Renal cortical epithelial cell (primary cell): ENCODE measurements around the gene NEK4. TPM values are rescaled to one million over a fixed set of nuclear protein-coding genes. Genes with fewer than 3 reads are reported as not detected.

Source experiments
- DNase-seq: peaks from one replicate; pipeline ENCODE4 v3.0.0-alpha.2; 2011; ENCODE audit warnings: low read depth
- total RNA-seq: library from RNA; depleted of rRNA; stranded (reverse); fragments of >200 nt; gene quantifications from 2 replicates; pipeline ENCODE4 v1.2.3, GENCODE V29; 2014

Gene NEK4
- total RNA-seq, 1 donor from 2014 or later = 30.8 TPM

- DNase-seq = no peak
These were observed 23.2 kb upstream of the NEK4 start for GRCh38 chr3:52793702-52794611.

- no peak for DNase-seq
These were observed 22.4 kb upstream of the NEK4 start for GRCh38 chr3:52792961-52793695.

GRCh38 chr3:52792413-52792812, 21.7 kb upstream of the NEK4 start:
- DNase-seq = no peak

DNA sequence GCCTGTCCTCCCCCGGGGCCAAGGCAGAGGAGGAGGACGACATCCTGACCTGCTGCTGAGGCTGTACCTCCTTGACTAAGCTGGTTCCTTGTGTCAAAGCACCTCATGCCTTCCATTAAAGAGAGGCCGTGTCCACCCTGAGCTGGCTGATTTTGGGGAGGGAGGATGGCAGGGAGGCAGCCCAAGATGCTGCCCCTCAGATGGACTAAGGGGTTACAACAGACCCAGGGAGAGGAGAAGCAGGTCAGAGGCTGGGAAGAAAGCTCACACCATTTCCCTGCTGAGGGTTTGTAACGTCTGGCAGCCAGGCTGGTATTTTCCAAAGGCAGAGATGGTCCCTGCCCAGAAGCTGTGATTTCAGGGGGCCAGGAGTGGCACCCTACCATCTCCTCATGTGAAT, 21.2 kb upstream of the NEK4 start:
- DNase-seq = no peak

GRCh38 chr3:52791366-52791765, 20.6 kb upstream of the NEK4 start:
- no peak for DNase-seq

DNA sequence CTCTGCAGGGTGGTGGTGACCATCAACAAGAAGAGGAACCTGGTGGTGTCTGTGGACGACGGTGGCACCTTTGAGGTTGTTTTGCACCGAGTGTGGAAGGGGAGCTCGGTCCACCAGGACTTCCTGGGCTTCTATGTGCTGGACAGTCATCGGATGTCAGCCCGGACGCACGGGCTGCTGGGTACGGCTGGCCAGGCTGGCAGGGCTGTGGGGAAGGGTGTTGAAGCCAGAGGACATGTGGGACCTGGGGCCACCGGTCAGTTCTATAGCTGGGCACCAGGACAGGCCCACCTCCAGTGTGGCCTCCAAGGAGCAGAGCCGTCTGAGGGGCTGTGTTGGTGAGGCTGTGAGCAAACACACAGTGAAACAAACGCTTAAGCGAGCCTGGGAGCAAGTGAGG, 20.0 kb upstream of the NEK4 start:
- no peak for DNase-seq

DNA sequence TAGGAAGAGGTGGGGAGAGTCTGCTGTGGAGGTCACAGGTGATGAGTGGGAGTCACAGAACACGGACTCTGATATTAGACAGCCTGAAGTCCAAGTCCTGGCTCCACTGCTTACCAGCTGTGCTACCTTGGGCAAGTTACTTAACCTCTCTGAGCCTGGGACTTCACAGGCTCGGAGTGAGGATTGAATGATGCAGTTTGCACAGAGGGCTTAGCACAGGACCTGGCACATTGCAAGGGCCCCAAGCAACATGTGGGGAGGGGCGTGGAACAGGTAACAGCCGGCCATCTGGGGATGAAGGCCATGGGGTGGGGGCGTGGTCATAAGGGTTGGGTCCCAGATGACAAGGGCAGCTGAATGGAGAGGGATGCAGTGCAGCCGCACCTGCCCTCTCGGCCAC, 19.6 kb upstream of the NEK4 start:
- DNase-seq = no peak

DNA sequence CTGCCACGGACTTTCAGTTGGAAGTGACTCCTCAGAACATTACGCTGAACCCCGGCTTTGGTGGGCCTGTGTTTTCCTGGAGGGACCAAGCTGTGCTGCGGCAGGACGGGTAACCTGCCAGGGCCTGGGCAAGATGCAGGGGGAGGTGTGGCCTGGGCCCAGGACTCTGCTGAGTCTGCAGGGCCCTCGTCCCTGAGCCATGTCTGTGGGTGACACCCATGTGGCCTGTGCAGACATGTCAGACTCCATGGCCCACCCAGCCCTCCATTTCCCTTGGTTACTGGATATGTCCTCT, 19.0 kb upstream of the NEK4 start:
- no peak for DNase-seq

GRCh38 chr3:52788890-52789745, 18.4 kb upstream of the NEK4 start:
- DNase-seq = no peak

GRCh38 chr3:52787672-52788625, 17.2 kb upstream of the NEK4 start:
- no peak for DNase-seq

- DNase-seq = no peak
These were observed 16.5 kb upstream of the NEK4 start for GRCh38 chr3:52787246-52787645.

- no peak for DNase-seq
These were observed 15.8 kb upstream of the NEK4 start for GRCh38 chr3:52786330-52787215.

DNA sequence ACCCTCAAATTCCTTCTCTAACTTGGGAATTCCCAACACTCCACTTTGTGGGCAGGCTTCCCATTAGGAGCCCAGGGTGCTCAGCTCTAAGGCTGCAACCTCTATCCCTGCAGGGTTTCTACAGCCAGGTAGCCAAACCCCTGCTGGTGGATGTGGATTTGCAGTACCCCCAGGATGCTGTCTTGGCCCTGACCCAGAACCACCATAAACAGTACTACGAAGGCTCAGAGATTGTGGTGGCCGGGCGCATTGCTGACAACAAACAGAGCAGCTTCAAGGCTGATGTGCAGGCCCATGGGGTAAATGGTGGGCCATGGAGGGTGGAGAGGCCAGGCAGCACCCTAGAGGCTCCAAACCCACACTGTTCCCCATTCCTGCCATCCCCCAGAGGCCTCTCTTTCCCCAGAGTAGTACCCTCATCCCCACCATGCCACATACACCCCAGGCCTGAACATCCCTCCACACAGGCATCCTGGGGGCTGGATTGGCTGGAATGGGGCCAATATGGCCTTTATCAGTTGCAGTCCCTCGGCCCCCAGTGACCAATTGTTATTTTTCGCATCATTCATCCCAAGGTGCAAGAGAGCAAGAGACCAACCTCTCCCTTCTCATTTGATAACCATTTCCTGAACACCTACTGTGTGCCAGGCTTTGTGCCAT, 14.3 kb upstream of the NEK4 start:
- no peak for DNase-seq

DNA sequence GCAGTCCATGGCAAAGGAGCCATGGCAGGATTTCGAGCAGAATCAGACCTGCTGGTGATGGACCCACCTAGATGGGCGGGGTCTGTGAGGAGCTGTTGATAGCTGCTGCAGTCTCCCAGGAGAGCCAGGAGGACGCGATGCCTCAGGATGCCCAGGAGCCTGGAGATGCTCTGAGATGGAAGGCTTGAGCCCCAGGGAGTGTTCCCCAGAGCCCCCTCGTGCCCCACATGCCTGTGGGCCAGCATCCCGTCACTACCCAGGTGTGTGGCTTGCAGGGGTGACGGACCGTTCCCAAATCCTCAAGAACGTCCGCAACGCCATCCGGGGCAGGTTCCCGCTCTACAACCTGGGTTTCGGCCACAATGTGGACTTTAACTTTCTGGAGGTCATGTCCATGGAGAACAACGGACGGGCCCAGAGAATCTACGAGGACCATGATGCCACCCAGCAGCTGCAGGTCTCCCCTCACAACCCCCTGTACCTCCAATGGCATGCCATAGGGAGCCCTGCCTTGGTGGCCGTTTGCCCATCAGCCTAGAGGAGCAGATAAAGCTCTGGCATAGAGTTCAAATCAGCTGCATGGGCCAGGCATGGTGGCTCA, 13.4 kb upstream of the NEK4 start:
- DNase-seq = no peak

DNA sequence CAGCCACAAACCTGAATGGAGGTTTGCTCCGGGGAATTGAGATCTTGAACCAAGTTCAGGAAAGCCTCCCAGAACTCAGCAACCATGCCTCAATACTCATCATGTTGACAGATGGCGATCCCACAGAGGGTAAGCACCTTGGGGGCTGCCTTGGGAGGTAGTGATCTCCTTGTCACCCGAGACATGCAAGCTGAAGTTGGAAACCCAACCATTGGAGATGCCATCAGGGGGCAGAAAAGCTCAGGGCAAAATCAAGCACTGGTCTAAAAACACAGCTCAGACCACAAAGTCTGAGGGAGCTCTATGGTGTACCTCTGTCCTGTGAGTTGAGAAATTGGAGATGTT, 12.4 kb upstream of the NEK4 start:
- no peak for DNase-seq

- DNase-seq = no peak
These were observed 11.9 kb upstream of the NEK4 start for GRCh38 chr3:52782412-52783210.

DNA sequence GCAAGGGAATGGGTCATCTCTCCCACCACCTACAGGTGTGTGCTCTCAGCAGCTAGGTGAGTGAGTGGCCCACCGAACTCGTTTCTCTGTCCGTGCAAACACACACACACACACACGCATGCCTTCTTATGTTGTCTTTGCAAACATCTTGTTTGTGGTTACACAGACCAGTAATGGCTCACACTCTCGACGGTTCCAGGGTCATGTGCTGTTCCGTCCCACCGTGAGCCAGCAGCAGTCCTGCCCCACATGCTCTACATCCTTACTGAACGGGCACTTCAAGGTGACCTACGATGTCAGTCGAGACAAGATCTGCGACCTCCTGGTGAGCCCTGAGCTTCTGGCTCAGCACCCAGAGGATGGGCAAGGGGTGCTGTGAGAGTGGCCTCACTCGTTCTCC, 11.0 kb upstream of the NEK4 start:
- DNase-seq = no peak

GRCh38 chr3:52779837-52780585, 9.3 kb upstream of the NEK4 start:
- DNase-seq = no peak
